ENCODE data around the gene CDK5R1.

Gene CDK5R1

GRCh38 chr17:32492264-32492589 lies 5.4 kb downstream of the CDK5R1 start:
- no peak for DNase-seq (ENCODE audit: low read depth in 2 of 3, low spot score in 1 of 3)

GRCh38 chr17:32492648-32493289 lies 6.0 kb downstream of the CDK5R1 start:
- DNase-seq (ENCODE audit: low read depth in 2 of 3, low spot score in 1 of 3): no peak

GRCh38 chr17:32493571-32493970 lies 6.8 kb downstream of the CDK5R1 start:
- no peak for DNase-seq (ENCODE audit: low read depth in 2 of 3, low spot score in 1 of 3)

GRCh38 chr17:32493976-32494513 lies 7.3 kb downstream of the CDK5R1 start:
- no peak for DNase-seq (ENCODE audit: low read depth in 2 of 3, low spot score in 1 of 3)

- no peak for DNase-seq (ENCODE audit: low read depth in 2 of 3, low spot score in 1 of 3)
Observed at GRCh38 chr17:32494621-32495358, 8.0 kb downstream of the CDK5R1 start.

GRCh38 chr17:32495359-32496231 lies 8.8 kb downstream of the CDK5R1 start:
- no peak for DNase-seq (ENCODE audit: low read depth in 2 of 3, low spot score in 1 of 3)

- no peak for DNase-seq (ENCODE audit: low read depth in 2 of 3, low spot score in 1 of 3)
Observed at GRCh38 chr17:32496395-32497073, 9.7 kb downstream of the CDK5R1 start.

- DNase-seq (ENCODE audit: low read depth in 2 of 3, low spot score in 1 of 3): no peak
Observed at GRCh38 chr17:32497431-32498205, 10.8 kb downstream of the CDK5R1 start.

- DNase-seq (ENCODE audit: low read depth in 2 of 3, low spot score in 1 of 3): no peak
Observed at GRCh38 chr17:32498391-32498790, 11.6 kb downstream of the CDK5R1 start.

GRCh38 chr17:32502013-32502412 lies 15.2 kb downstream of the CDK5R1 start:
- DNase-seq (ENCODE audit: low read depth in 2 of 3, low spot score in 1 of 3): no peak

- no peak for DNase-seq (ENCODE audit: low read depth in 2 of 3, low spot score in 1 of 3)
Observed at GRCh38 chr17:32502710-32503109, 15.9 kb downstream of the CDK5R1 start.

- DNase-seq (ENCODE audit: low read depth in 2 of 3, low spot score in 1 of 3): no peak
Observed at GRCh38 chr17:32503251-32504165, 16.7 kb downstream of the CDK5R1 start.

- no peak for DNase-seq (ENCODE audit: low read depth in 2 of 3, low spot score in 1 of 3)
Observed at GRCh38 chr17:32504166-32504990, 17.6 kb downstream of the CDK5R1 start.

GRCh38 chr17:32508926-32509325 lies 22.1 kb downstream of the CDK5R1 start:
- no peak for DNase-seq (ENCODE audit: low read depth in 2 of 3, low spot score in 1 of 3)

GRCh38 chr17:32510466-32510865 lies 23.7 kb downstream of the CDK5R1 start:
- no peak for DNase-seq (ENCODE audit: low read depth in 2 of 3, low spot score in 1 of 3)

GRCh38 chr17:32512328-32512727 lies 25.5 kb downstream of the CDK5R1 start:
- no peak for DNase-seq (ENCODE audit: low read depth in 2 of 3, low spot score in 1 of 3)

GRCh38 chr17:32513579-32513978 lies 26.8 kb downstream of the CDK5R1 start:
- DNase-seq (ENCODE audit: low read depth in 2 of 3, low spot score in 1 of 3): no peak

GRCh38 chr17:32514606-32515005 lies 27.8 kb downstream of the CDK5R1 start:
- DNase-seq (ENCODE audit: low read depth in 2 of 3, low spot score in 1 of 3): no peak

Data from stimulated activated CD4-positive, alpha-beta T cell treated with anti-CD3 and anti-CD28 coated beads, Interleukin-12 subunit alpha, Interleukin-12 subunit beta, amount 100 ng/mL, for 48 hours (primary cell).